GM12878 (cell line): ENCODE data around the gene RAMP1. TPM values are rescaled to one million over a fixed set of nuclear protein-coding genes. Genes with fewer than 3 reads are reported as not detected.

ENCODE experiments used
- ATAC-seq: fragments of 200-7000 bp; cut with Tn5 transposase; 3 replicates; pipeline ENCODE4 v1.9.1; 2020; ENCODE audit warnings: mild to moderate bottlenecking, moderate library complexity
- BruUV-seq: library from RNA; stranded (reverse); fragments of 400-500 nt; replicated peaks from 2 replicates; lab custom pipeline; 2021; lab: Mats Ljungman, UMichigan
- CTCF ChIA-PET: fragments of 300-600 bp; sonication (Branson Sonifier 250); formaldehyde crosslinking; extraction: SDS; loops from one replicate; lab custom pipeline; 2021; ENCODE audit warnings: inconsistent platforms; lab: Yijun Ruan, JAX
- POLR2A ChIA-PET: fragments of 350-600 bp; formaldehyde crosslinking; extraction: SDS; loops from one replicate; lab custom pipeline; 2021; ENCODE audit warnings: inconsistent platforms; lab: Charles Lee
- RAD21 ChIA-PET: fragments of 300-600 bp; sonication (Branson Sonifier 250); formaldehyde crosslinking; loops from one replicate; lab custom pipeline; 2023; ENCODE audit warnings: antibody characterized with exemption; ENCODE audit not compliant: unreplicated experiment; lab: Charles Lee
- SMC1A ChIA-PET: fragments of 300-600 bp; sonication (Branson Sonifier 250); formaldehyde crosslinking; loops from one replicate; lab custom pipeline; 2023; ENCODE audit not compliant: unreplicated experiment, uncharacterized antibody; lab: Charles Lee
- DNase-seq: peaks from one replicate; pipeline ENCODE4 v3.0.0-alpha.2; 2011; ENCODE audit warnings: low read depth, low spot score
- FAIRE-seq: peaks from 3 replicates; lab custom pipeline; 2011; peaks lifted over from hg19 to GRCh38; lab: Jason Lieb, UNC
- H2AFZ ChIP-seq: 2 replicates; pipeline ENCODE4 v1.6.0; 2011; ENCODE audit warnings: low read depth, low read length, control low read depth; ENCODE audit not compliant: control insufficient read depth
- H3K27ac ChIP-seq: 2 replicates; pipeline ENCODE4 v1.5.1; 2011; ENCODE audit warnings: control low read depth; ENCODE audit not compliant: control insufficient read depth, insufficient read depth
- H3K27me3 ChIP-seq, 2 experiments: replicated peaks in 1 of 2; 2 replicates each; pipeline versions ENCODE4 v1.6.0 to v1.6.1; 2011; ENCODE audit warnings: low read length in 1 of 2; ENCODE audit not compliant: control insufficient read depth in 2 of 2, insufficient read depth in 2 of 2
- H3K36me3 ChIP-seq, 2 experiments: 2 replicates each; pipeline ENCODE4 v1.5.1; 2011; ENCODE audit warnings: low read length in 1 of 2; ENCODE audit not compliant: control insufficient read depth in 2 of 2, insufficient read depth in 2 of 2
- H3K4me1 ChIP-seq: 2 replicates; pipeline ENCODE4 v1.6.1; 2011; ENCODE audit warnings: mild to moderate bottlenecking, low read length, moderate library complexity, mixed read lengths; ENCODE audit not compliant: control insufficient read depth, insufficient read depth
- H3K4me2 ChIP-seq: 2 replicates; pipeline ENCODE4 v1.6.0; 2011; ENCODE audit warnings: control low read depth; ENCODE audit not compliant: control insufficient read depth, insufficient read depth
- H3K4me3 ChIP-seq: fragments of 200-600 bp; sonication (generic); 2 replicates; pipeline ENCODE4 v1.5.1; 2016
- H3K79me2 ChIP-seq: 2 replicates; pipeline ENCODE4 v1.6.0; 2011; ENCODE audit warnings: low read length; ENCODE audit not compliant: control insufficient read depth, insufficient read depth
- H3K9ac ChIP-seq: 2 replicates; pipeline ENCODE4 v1.8.0; 2011; ENCODE audit warnings: low read length, control low read depth, mixed read lengths; ENCODE audit not compliant: control insufficient read depth, insufficient read depth
- H3K9me3 ChIP-seq: replicated peaks from 3 replicates; pipeline ENCODE4 v1.5.1; 2011; ENCODE audit warnings: mild to moderate bottlenecking, low read length; ENCODE audit not compliant: control insufficient read depth, insufficient read depth
- H4K20me1 ChIP-seq: 2 replicates; pipeline ENCODE4 v1.6.0; 2011; ENCODE audit not compliant: control insufficient read depth, insufficient read depth
- BMI1 ChIP-seq: fragments of 450-650 bp; IDR thresholded peaks from 2 replicates; pipeline ENCODE4 v1.6.1; 2016; ENCODE audit warnings: mild to moderate bottlenecking, moderate library complexity, borderline replicate concordance
- CBX5 ChIP-seq: sonication (generic); IDR thresholded peaks from 2 replicates; pipeline ENCODE4 v1.6.1; 2016; ENCODE audit warnings: low read depth, moderate library complexity, mild to moderate bottlenecking, inconsistent platforms
- CEBPB ChIP-seq, 2 experiments: fragments of 150-350 bp in 1 of 2; IDR thresholded peaks; 2 replicates each; pipeline ENCODE4 v1.6.1; 2012 to 2014; ENCODE audit warnings: low read depth in 2 of 2, low read length in 2 of 2, borderline replicate concordance in 1 of 2, inconsistent platforms in 1 of 2
- CEBPZ ChIP-seq: fragments of 150-350 bp; IDR thresholded peaks from 2 replicates; pipeline ENCODE4 v1.6.1; 2016; ENCODE audit warnings: low read depth, low read length
- CHD1 ChIP-seq: IDR thresholded peaks from 2 replicates; pipeline ENCODE4 v1.6.1; 2012; ENCODE audit warnings: low read depth, low read length, improper control_type of control experiment
- ESRRA ChIP-seq: IDR thresholded peaks from 2 replicates; pipeline ENCODE4 v1.6.1; 2012; ENCODE audit warnings: mild to moderate bottlenecking, low read length, improper control_type of control experiment
- ETV6 ChIP-seq, 2 experiments: fragments of 450-650 bp in 1 of 2; IDR thresholded peaks in 1 of 2; conservative IDR thresholded peaks in 1 of 2; 2 replicates each; pipeline ENCODE4 v1.6.1; 2014; ENCODE audit warnings: antibody characterized with exemption in 1 of 2, borderline replicate concordance in 1 of 2, low read depth in 1 of 2, mild to moderate bottlenecking in 1 of 2, moderate library complexity in 1 of 2
- MYC ChIP-seq: IDR thresholded peaks from 2 replicates; pipeline ENCODE4 v1.6.1; 2011; ENCODE audit warnings: mild to moderate bottlenecking, low read length, moderate library complexity, inconsistent platforms; ENCODE audit not compliant: insufficient read depth, insufficient replicate concordance, insufficient read length, severe bottlenecking
- PML ChIP-seq: IDR thresholded peaks from 2 replicates; pipeline ENCODE4 v1.6.1; 2012; ENCODE audit warnings: low read length, inconsistent platforms
- SIN3A ChIP-seq: IDR thresholded peaks from 2 replicates; pipeline ENCODE4 v1.6.1; 2012; ENCODE audit warnings: low read depth, low read length, improper control_type of control experiment
- SMAD5 ChIP-seq: IDR thresholded peaks from 2 replicates; pipeline ENCODE4 v1.6.1; 2016; ENCODE audit warnings: antibody characterized with exemption, low read depth
- TARDBP ChIP-seq: IDR thresholded peaks from 2 replicates; pipeline ENCODE4 v1.6.1; 2016; ENCODE audit warnings: borderline replicate concordance
- YBX1 ChIP-seq: fragments of 450-650 bp; IDR thresholded peaks from 2 replicates; pipeline ENCODE4 v1.6.1; 2016; ENCODE audit warnings: antibody characterized with exemption
- ZNF384 ChIP-seq: IDR thresholded peaks from 2 replicates; pipeline ENCODE4 v1.6.1; 2012; ENCODE audit warnings: low read depth, mild to moderate bottlenecking, low read length, improper control_type of control experiment, borderline replicate concordance
- WGBS: methylation state at CpG from one replicate; pipeline ENCODE4 v1.1.6; 2016; ENCODE audit warnings: low lambda C conversion rate; ENCODE audit not compliant: insufficient replicate concordance, insufficient coverage; ENCODE audit errors: missing lambda C conversion rate; 5-methylcytosine and 5-hydroxymethylcytosine counted together
- in situ Hi-C: fragments of 300-500 bp; cut with MboI; formaldehyde crosslinking; loops from 9 replicates; pipeline ENCODE4 v1.14.3; 2018; ENCODE audit warnings: mixed read lengths
- intact Hi-C: fragments of 100-400 bp; cut with micrococcal nuclease; formaldehyde crosslinking; loops from one replicate; pipeline ENCODE4 v1.14.2; 2022; ENCODE audit not compliant: unreplicated experiment
- polyA plus RNA-seq, 11 experiments: library from polyadenylated mRNA; depleted of rRNA in 4 of 11; unstranded in 6 of 11; stranded (reverse) in 5 of 11; fragments of >200 nt; fragmentation: Nextera tagmentation in 4 of 11; fragmentation: Illumina TruSeq in 1 of 11; extraction: Ambion mirVana in 4 of 11; extraction: Trizol in 1 of 11; gene quantifications; 1 replicate in 1 of 11; 2 replicates in 10 of 11; pipeline versions ENCODE4 v1.2.1 to v1.2.3, GENCODE V29; 2011 to 2016; ENCODE audit warnings: inconsistent platforms in 2 of 11, missing spikeins in 2 of 11, low read depth in 1 of 11
- total RNA-seq, 4 experiments: library from RNA; depleted of rRNA in 3 of 4; stranded (reverse); fragments of >200 nt in 3 of 4; fragmentation: Illumina TruSeq in 1 of 4; extraction: Trizol in 1 of 4; gene quantifications; 2 replicates each; pipeline versions ENCODE4 v1.2.1 to v1.2.3, GENCODE V29; 2013 to 2021

The RAMP1 gene
- total and polyA plus RNA-seq, 10 of the 15 experiments (the other 5 are each of a cell fraction or from before 2014, with no cell fraction given) = 0.11 to 0.19 (median 0.12) TPM; not detected in 7

- Histone ChIP-seq H3K9me3 (peaks cover 3% of the 10 kb centered on the region), H3K27ac (no peak overlapping the region), H3K4me3 (no peak overlapping the region)
- BruUV-seq = no TSS peak
- POLR2A ChIA-PET = no interaction called here
- TF ChIP-seq ETV6 (conservative IDR thresholded peaks at IDR 0.05 in 1 of 2, IDR thresholded peaks at IDR 0.05 in 1 of 2; ENCODE audit: borderline replicate concordance in 1 of 2, low read depth in 1 of 2) (no peak), ESRRA (no peak), MYC (no peak), CEBPZ (no peak), CBX5 (no peak), SMAD5 (no peak), YBX1 (no peak), PML (no peak), TARDBP (no peak), ZNF384 (no peak), CHD1 (no peak), BMI1 (no peak), CEBPB (IDR thresholded peaks at IDR 0.05; ENCODE audit: borderline replicate concordance in 1 of 2, low read depth in 2 of 2, low read length in 2 of 2) (no peak), SIN3A (no peak)
- TF ChIP-seq, all 136 proteins: peak for 0
- Histone ChIP-seq H4K20me1 (no peaks in the 10 kb centered on the region), H2AFZ (no peak overlapping the region), H3K4me2 (no peak overlapping the region), H3K27me3 (peaks cover 0 to 2% of the 10 kb centered on the region in 2 experiments; a peak in 1 of 4 replicates), H3K36me3 (no peaks in the 10 kb centered on the region), H3K9ac (no peak overlapping the region), H3K4me1 (no peaks in the 10 kb centered on the region), H3K79me2 (no peaks in the 10 kb centered on the region)
- in situ Hi-C loops = no loop called here
- DNase-seq (no peak), FAIRE-seq (no peak), ATAC-seq (no peak)
- SMC1A ChIA-PET = interaction anchor here (1.0 kb wide), 1 partner anchor 13 kb away, joined by 3 read pairs; no protein-coding TSS in a partner anchor
- CTCF ChIA-PET = no interaction called here
- RAD21 ChIA-PET = no interaction called here
- intact Hi-C loops = no loop called here
- 12% methylated on average over 4 of the region's 4 CpGs for WGBS
Measured at GRCh38 chr2:237944302-237944701, 84.9 kb downstream of the RAMP1 start.
